ENCODE results near the gene TFEB. TPM values are rescaled to one million over a fixed set of nuclear protein-coding genes. Genes with fewer than 3 reads are reported as not detected.

Gene TFEB
- total and polyA plus RNA-seq, 2 experiments from 2014 or later = 34.0 to 41.0 TPM

- no peak overlapping the region for H3K27ac ChIP-seq
- H3K27me3 ChIP-seq = no peaks in the 10 kb centered on the region
- no peak for DNase-seq (ENCODE audit: low read depth in 1 of 2, low spot score in 1 of 2)
- no peak for TF ChIP-seq CTCF (IDR thresholded peaks at IDR 0.05; ENCODE audit: low read depth, low read length)
- no peaks in the 10 kb centered on the region for H3K9me3 ChIP-seq (ENCODE audit: low read depth)
- H3K4me1 ChIP-seq (ENCODE audit: low read depth) = peaks cover 53% of the 10 kb centered on the region
- no peak overlapping the region for H3K4me3 ChIP-seq
- no peaks in the 10 kb centered on the region for H3K36me3 ChIP-seq
These were observed 14.0 kb downstream of the TFEB start for GRCh38 chr6:41721414-41721813.

DNA sequence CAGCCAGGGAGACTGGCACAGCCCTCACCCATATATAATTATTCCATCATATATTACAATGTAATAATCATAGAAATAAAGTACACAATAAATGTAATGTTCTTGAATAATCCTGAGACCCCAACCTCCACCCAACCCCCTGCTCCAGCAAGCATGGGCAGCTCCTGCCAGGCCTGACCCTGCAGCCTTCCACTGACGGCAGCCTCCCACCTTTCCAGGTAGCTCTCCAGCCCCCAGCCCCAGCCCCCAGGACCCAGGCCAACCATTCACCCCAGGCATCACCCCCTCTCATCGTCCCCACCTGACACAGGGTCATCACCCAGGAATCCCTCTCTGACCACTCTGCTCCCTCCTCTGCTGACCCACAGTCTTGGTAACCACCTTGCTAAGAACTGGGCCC lies 14.6 kb downstream of the TFEB start:
- H3K27me3 ChIP-seq = no peaks in the 10 kb centered on the region
- DNase-seq (ENCODE audit: low read depth in 1 of 2, low spot score in 1 of 2) = no peak
- TF ChIP-seq CTCF (IDR thresholded peaks at IDR 0.05; ENCODE audit: low read depth, low read length) = no peak

DNA sequence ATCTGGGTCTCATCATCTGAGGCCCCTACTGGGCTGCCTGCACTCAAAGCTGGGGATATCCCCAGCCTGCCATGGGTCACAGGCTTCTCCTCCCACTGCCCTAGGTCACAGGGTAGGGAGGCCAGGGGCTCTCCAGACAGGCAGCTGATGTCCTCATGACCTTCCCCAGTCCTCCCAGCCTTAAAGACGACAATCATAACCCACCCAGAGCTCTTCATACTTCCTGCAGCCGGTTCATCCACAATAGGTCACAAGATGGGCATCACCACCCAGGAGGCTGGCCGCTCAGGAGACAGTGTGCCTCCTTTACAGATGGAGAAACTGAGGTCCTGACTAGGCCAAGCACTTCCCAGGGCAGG lies 15.2 kb downstream of the TFEB start:
- H3K36me3 ChIP-seq = no peaks in the 10 kb centered on the region
- H3K27me3 ChIP-seq = no peaks in the 10 kb centered on the region
- H3K27ac ChIP-seq = peak overlapping the region; percentile 33
- peaks cover 62% of the 10 kb centered on the region for H3K4me1 ChIP-seq (ENCODE audit: low read depth)
- no peaks in the 10 kb centered on the region for H3K9me3 ChIP-seq (ENCODE audit: low read depth)
- no peak overlapping the region for H3K4me3 ChIP-seq
- TF ChIP-seq CTCF (IDR thresholded peaks at IDR 0.05; ENCODE audit: low read depth, low read length) = no peak
- DNase-seq (ENCODE audit: low read depth in 1 of 2, low spot score in 1 of 2) = no peak

More for the DNA sequence above, 14.6 kb downstream of the TFEB start:
- Histone ChIP-seq H3K4me3 (no peak overlapping the region), H3K27ac (no peak overlapping the region), H3K4me1 (ENCODE audit: low read depth) (peaks cover 59% of the 10 kb centered on the region), H3K9me3 (ENCODE audit: low read depth) (no peaks in the 10 kb centered on the region), H3K36me3 (no peaks in the 10 kb centered on the region)

DNA sequence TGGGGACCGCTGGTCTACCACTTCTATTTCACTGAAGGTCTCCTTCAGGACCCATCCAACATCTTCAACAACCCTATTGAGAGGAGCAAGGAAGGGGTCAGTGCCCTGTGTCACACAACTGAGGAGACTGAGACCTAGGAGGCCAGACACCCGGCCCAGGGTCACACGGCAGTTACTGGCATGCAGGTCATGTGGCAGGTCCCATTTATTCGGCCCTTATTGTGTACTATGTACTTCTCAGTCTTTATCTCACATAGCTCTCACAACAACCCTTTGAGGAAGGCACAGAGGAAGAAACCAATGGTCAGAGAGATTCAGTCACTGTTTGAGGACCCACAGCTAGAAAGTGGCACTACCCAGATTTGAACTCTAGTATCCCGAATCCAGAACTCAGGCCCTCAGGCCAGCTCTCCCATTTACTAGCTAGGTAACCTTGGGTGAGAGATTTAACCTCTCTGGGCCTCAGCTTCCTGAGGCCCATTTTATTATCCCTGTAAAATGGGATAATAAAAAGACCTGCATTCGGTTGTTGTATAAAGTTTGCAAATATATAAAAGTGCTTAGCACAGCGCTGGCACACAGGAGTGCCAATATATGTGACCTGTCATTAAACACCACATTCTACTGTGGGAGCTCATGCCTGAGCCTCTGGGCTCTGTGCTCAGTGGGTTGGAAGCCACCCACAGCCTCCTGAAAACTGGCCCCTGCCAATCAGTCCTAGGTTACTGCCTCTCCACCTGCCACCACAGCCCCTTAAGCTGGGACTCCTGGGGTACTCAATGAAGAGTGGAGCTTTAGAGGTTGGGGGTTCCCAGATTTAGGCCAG lies 15.8 kb downstream of the TFEB start:
- Histone ChIP-seq H3K4me3 (no peak overlapping the region), H3K27me3 (no peaks in the 10 kb centered on the region), H3K27ac (peak overlapping the region; percentile 33), H3K36me3 (no peaks in the 10 kb centered on the region), H3K9me3 (ENCODE audit: low read depth) (no peaks in the 10 kb centered on the region), H3K4me1 (ENCODE audit: low read depth) (peaks cover 61% of the 10 kb centered on the region)
- DNase-seq (ENCODE audit: low read depth in 1 of 2, low spot score in 1 of 2) = no peak
- TF ChIP-seq CTCF (IDR thresholded peaks at IDR 0.05; ENCODE audit: low read depth, low read length) = no peak

- Histone ChIP-seq H3K27me3 (no peaks in the 10 kb centered on the region), H3K4me3 (no peak overlapping the region), H3K4me1 (ENCODE audit: low read depth) (peaks cover 55% of the 10 kb centered on the region), H3K36me3 (no peaks in the 10 kb centered on the region), H3K27ac (peak overlapping the region; percentile 55), H3K9me3 (ENCODE audit: low read depth) (no peaks in the 10 kb centered on the region)
- no peak for TF ChIP-seq CTCF (IDR thresholded peaks at IDR 0.05; ENCODE audit: low read depth, low read length)
- DNase-seq (ENCODE audit: low read depth in 1 of 2, low spot score in 1 of 2) = no peak
These were observed 16.6 kb downstream of the TFEB start for GRCh38 chr6:41718828-41719227.

All from cardiac muscle cell (in vitro differentiated cells and primary cell).